HepG2 (cell line): Measurements from ENCODE around the gene PHLPP2. TPM values are rescaled to one million over a fixed set of nuclear protein-coding genes. Genes with fewer than 3 reads are reported as not detected.

ENCODE experiments used
- GPN1 ChIP-seq: sonication (generic); formaldehyde crosslinking; IDR thresholded peaks from 2 replicates; pipeline ENCODE4 v1.5.1; 2020; ENCODE audit warnings: missing genetic modification reagents, borderline replicate concordance
- HDAC1 ChIP-seq: sonication (generic); formaldehyde crosslinking; IDR thresholded peaks from 2 replicates; pipeline ENCODE4 v1.5.1; 2020; ENCODE audit warnings: mild to moderate bottlenecking, missing genetic modification reagents
- MAFK ChIP-seq, 2 experiments: IDR thresholded peaks in 1 of 2; conservative IDR thresholded peaks in 1 of 2; 2 replicates each; pipeline ENCODE4 v1.6.1; 2011; ENCODE audit warnings: improper control_type of control experiment in 2 of 2, low read length in 2 of 2
- MEIS1 ChIP-seq: sonication (generic); formaldehyde crosslinking; IDR thresholded peaks from 2 replicates; pipeline ENCODE4 v1.9.0; 2021; ENCODE audit warnings: mild to moderate bottlenecking, missing genetic modification reagents, moderate library complexity, borderline replicate concordance
- MIER3 ChIP-seq: IDR thresholded peaks from 2 replicates; pipeline ENCODE4 v1.6.1; 2016; ENCODE audit warnings: missing compliant biosample characterization, borderline replicate concordance
- SALL1 ChIP-seq: sonication (generic); formaldehyde crosslinking; IDR thresholded peaks from 2 replicates; pipeline ENCODE4 v1.8.0; 2022; ENCODE audit warnings: mild to moderate bottlenecking, missing genetic modification reagents
- XBP1 ChIP-seq: sonication (generic); formaldehyde crosslinking; IDR thresholded peaks from 2 replicates; pipeline ENCODE4 v1.5.0; 2020; ENCODE audit warnings: missing genetic modification reagents
- ZBTB37 ChIP-seq: sonication (generic); formaldehyde crosslinking; IDR thresholded peaks from 2 replicates; pipeline ENCODE4 v1.4.0; 2020; ENCODE audit warnings: mild to moderate bottlenecking, missing genetic modification reagents
- ZNF224 ChIP-seq: sonication (generic); formaldehyde crosslinking; IDR thresholded peaks from 2 replicates; pipeline ENCODE4 v1.5.0; 2020; ENCODE audit warnings: mild to moderate bottlenecking, missing genetic modification reagents
- ZNF33A ChIP-seq: sonication (generic); formaldehyde crosslinking; IDR thresholded peaks from 2 replicates; pipeline ENCODE4 v1.5.1; 2020; ENCODE audit warnings: missing genetic modification reagents, mild to moderate bottlenecking, moderate library complexity, borderline replicate concordance
- ZNF790 ChIP-seq: sonication (generic); formaldehyde crosslinking; IDR thresholded peaks from 2 replicates; pipeline ENCODE4 v1.8.0; 2022; ENCODE audit warnings: missing genetic modification reagents, mild to moderate bottlenecking, borderline replicate concordance
- ZNF816 ChIP-seq: sonication (generic); formaldehyde crosslinking; IDR thresholded peaks from 2 replicates; pipeline ENCODE4 v1.8.0; 2022; ENCODE audit warnings: missing genetic modification reagents, mild to moderate bottlenecking, borderline replicate concordance
- polyA plus RNA-seq, 8 experiments: library from polyadenylated mRNA; depleted of rRNA in 3 of 8; stranded (reverse) in 7 of 8; unstranded in 1 of 8; fragments of >200 nt; fragmentation: Illumina TruSeq in 4 of 8; extraction: Trizol in 4 of 8; gene quantifications; 2 replicates each; pipeline versions ENCODE4 v1.2.1 to v1.2.3, GENCODE V29; 2011 to 2016; ENCODE audit warnings: low read depth in 4 of 8, missing spikeins in 1 of 8, mixed read lengths in 1 of 8; ENCODE audit not compliant: insufficient read depth in 1 of 8
- total RNA-seq, 5 experiments: library from RNA; depleted of rRNA; stranded (reverse); fragments of >200 nt; fragmentation: Illumina TruSeq; extraction: Trizol; gene quantifications; 2 replicates each; pipeline ENCODE4 v1.2.3, GENCODE V29; 2016; ENCODE audit warnings: low read depth in 1 of 5
- TF ChIP-seq, protein P1 (sequence below): sonication (generic); formaldehyde crosslinking; conservative IDR thresholded peaks from 2 replicates; pipeline ENCODE4 v1.4.0; 2020; ENCODE audit warnings: mild to moderate bottlenecking, missing genetic modification reagents, moderate library complexity

The PHLPP2 gene
- total and polyA plus RNA-seq, 2 of the 13 experiments (the other 11 are each of a cell fraction or from before 2014, with no cell fraction given), result 8.9 TPM

- TF ChIP-seq MEIS1 (CRISPR knock-in tag) (0 out of 2 replicates have a peak, but pooled peaks have one; percentile 31), ZBTB37 (CRISPR knock-in tag) (no peak), GPN1 (no peak), SALL1 (peak; percentile 54; the same call in 1 of the 2 replicates), HDAC1 (peak; percentile 45), ZNF224 (CRISPR knock-in tag) (no peak), MIER3 (CRISPR knock-in tag) (peak; percentile 19; the same call in 1 of the 2 replicates), ZNF33A (CRISPR knock-in tag) (peak; percentile 42; the same call in 1 of the 2 replicates), ZNF790 (CRISPR knock-in tag) (no peak), ZNF816 (CRISPR knock-in tag) (0 out of 2 replicates have a peak, but pooled peaks have one; percentile 44), MAFK (conservative IDR thresholded peaks at IDR 0.05 in 1 of 2, IDR thresholded peaks at IDR 0.05 in 1 of 2; ENCODE audit: low read length in 2 of 2) (peak; percentile 94), XBP1 (CRISPR knock-in tag) (no peak)
- TF ChIP-seq, protein P1, sequence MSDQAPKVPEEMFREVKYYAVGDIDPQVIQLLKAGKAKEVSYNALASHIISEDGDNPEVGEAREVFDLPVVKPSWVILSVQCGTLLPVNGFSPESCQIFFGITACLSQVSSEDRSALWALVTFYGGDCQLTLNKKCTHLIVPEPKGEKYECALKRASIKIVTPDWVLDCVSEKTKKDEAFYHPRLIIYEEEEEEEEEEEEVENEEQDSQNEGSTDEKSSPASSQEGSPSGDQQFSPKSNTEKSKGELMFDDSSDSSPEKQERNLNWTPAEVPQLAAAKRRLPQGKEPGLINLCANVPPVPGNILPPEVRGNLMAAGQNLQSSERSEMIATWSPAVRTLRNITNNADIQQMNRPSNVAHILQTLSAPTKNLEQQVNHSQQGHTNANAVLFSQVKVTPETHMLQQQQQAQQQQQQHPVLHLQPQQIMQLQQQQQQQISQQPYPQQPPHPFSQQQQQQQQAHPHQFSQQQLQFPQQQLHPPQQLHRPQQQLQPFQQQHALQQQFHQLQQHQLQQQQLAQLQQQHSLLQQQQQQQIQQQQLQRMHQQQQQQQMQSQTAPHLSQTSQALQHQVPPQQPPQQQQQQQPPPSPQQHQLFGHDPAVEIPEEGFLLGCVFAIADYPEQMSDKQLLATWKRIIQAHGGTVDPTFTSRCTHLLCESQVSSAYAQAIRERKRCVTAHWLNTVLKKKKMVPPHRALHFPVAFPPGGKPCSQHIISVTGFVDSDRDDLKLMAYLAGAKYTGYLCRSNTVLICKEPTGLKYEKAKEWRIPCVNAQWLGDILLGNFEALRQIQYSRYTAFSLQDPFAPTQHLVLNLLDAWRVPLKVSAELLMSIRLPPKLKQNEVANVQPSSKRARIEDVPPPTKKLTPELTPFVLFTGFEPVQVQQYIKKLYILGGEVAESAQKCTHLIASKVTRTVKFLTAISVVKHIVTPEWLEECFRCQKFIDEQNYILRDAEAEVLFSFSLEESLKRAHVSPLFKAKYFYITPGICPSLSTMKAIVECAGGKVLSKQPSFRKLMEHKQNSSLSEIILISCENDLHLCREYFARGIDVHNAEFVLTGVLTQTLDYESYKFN (CRISPR knock-in tag), result peak; percentile 54
Observed at GRCh38 chr16:71758293-71758760, 33.8 kb upstream of the PHLPP2 start (continued).
